ENCODE data around the gene ZNF394. TPM values are rescaled to one million over a fixed set of nuclear protein-coding genes. Genes with fewer than 3 reads are reported as not detected.
"Not testable (repeated sequence)": the region's sequence is repeated elsewhere in the genome, so short reads cannot be mapped to it uniquely, and the experiment has no call there.

ZNF394 gene
- total RNA-seq (2014; rRNA removed; shearing (Covaris generic)) (23.5 and 26.8 TPM in 2 replicates), total RNA-seq (2022) (35.3 and 35.4 TPM in 2 replicates), Bru-seq, nascent RNA (percentile 86 among the genes with signal in this experiment), BruChase-seq, experiment 1, labeled RNA remaining after a 6-hour chase (percentile 84 among the genes with signal in this experiment), BruChase-seq, experiment 2, labeled RNA remaining after a 2-hour chase (percentile 85 among the genes with signal in this experiment)
- long read RNA-seq, transcript ZNF394-201 (3 exons, 2,179 nt), result major isoform, 41 of 54 reads
- long read RNA-seq, partial matches to known transcripts, result 0 of 54 reads
- long read RNA-seq, other reads (novel, unspliced or antisense), result 5 of 54 reads

- Histone ChIP-seq H4K20me1 (ENCODE audit: insufficient read depth, low read length) (peaks cover 15% of the 10 kb centered on the region), H3K4me1 (ENCODE audit: insufficient read depth, low read length, poor library complexity, severe bottlenecking) (peaks cover 14% of the 10 kb centered on the region), H3K4me3 (ENCODE audit: low read depth, low read length, poor library complexity, severe bottlenecking) (peak within 1 kb of the TSS; percentile 90), H3K9me3 (ENCODE audit: low read length) (peaks cover 6% of the 10 kb centered on the region; the same call in 1 of the 2 replicates), H3K4me2 (ENCODE audit: low read length) (peak within 1 kb of the TSS; percentile 100), H3K36me3 (ENCODE audit: insufficient read depth, low read length) (peaks cover 40% of the 10 kb centered on the region), H3K9me2 (ENCODE audit: insufficient read depth, low read length) (no peaks in the 10 kb centered on the region), H3K27ac (ENCODE audit: low read depth, low read length, poor library complexity, severe bottlenecking) (peak within 1 kb of the TSS; percentile 79), H3K79me2 (ENCODE audit: insufficient read depth, low read depth, low read length) (peaks cover 47% of the 10 kb centered on the region), H2AFZ (ENCODE audit: low read length) (peak within 1 kb of the TSS; percentile 90)
- POLR2A ChIA-PET, result interaction anchor here (0.7 to 1.6 kb wide), 5 partner anchors 9 to 260 kb away, joined by 3 to 7 read pairs (median 3); partner anchors contain the start of genes ATP5MF and ZNF655
- DNase-seq (ENCODE audit: low spot score), result peak; percentile 93
- intact Hi-C loops (cut with micrococcal nuclease; ENCODE audit: unreplicated experiment), result loop anchor here (1.0 to 5.0 kb wide), 2 partner anchors 28 to 123 kb away; partner anchors contain the start of gene ZNF789
- CTCF ChIA-PET (ENCODE audit: unreplicated experiment), result interaction anchor here (0.6 kb wide), 1 partner anchor 1195 kb away, joined by 3 read pairs; no protein-coding TSS in a partner anchor
- TSS peak; percentile 85 for BruUV-seq (replicated peaks)
- no peak for TF ChIP-seq CTCF (conservative IDR thresholded peaks at IDR 0.05; ENCODE audit: low read length)
- no peak for TF ChIP-seq EZH2phosphoT487 (IDR thresholded peaks at IDR 0.05; ENCODE audit: borderline replicate concordance, low read depth, low read length)
These were observed at the start of gene ZNF394 for GRCh38 chr7:99499721-99500636. TSS of gene ZNF394 (minus strand) at chr7:99500281. CDS start at chr7:99500093, 188 bp downstream.

- POLR2A ChIA-PET; H3K4me2 ChIP-seq (ENCODE audit: low read length); H3K9me3 ChIP-seq (ENCODE audit: low read length): not testable (repeated sequence)
These were observed 49.5 kb upstream of the ZNF394 start for GRCh38 chr7:99549545-99549944.

GRCh38 chr7:99545308-99545707, 45.2 kb upstream of the ZNF394 start:
- POLR2A ChIA-PET, result interaction anchor here (0.7 kb wide), 1 partner anchor 97 kb away, joined by 3 read pairs; no protein-coding TSS in a partner anchor
- H3K36me3 ChIP-seq (ENCODE audit: insufficient read depth, low read length); CTCF ChIA-PET (ENCODE audit: unreplicated experiment); H3K9me3 ChIP-seq (ENCODE audit: low read length); H4K20me1 ChIP-seq (ENCODE audit: insufficient read depth, low read length); H3K4me3 ChIP-seq (ENCODE audit: low read depth, low read length, poor library complexity, severe bottlenecking); H3K4me1 ChIP-seq (ENCODE audit: insufficient read depth, low read length, poor library complexity, severe bottlenecking); intact Hi-C loops (cut with micrococcal nuclease; ENCODE audit: unreplicated experiment); H3K4me2 ChIP-seq (ENCODE audit: low read length); H3K27ac ChIP-seq (ENCODE audit: low read depth, low read length, poor library complexity, severe bottlenecking); H3K9me2 ChIP-seq (ENCODE audit: insufficient read depth, low read length); H2AFZ ChIP-seq (ENCODE audit: low read length); BruUV-seq (replicated peaks); DNase-seq (ENCODE audit: low spot score); H3K79me2 ChIP-seq (ENCODE audit: insufficient read depth, low read depth, low read length): not testable (repeated sequence)

More at GRCh38 chr7:99549545-99549944, 49.5 kb upstream of the ZNF394 start:
- DNase-seq (ENCODE audit: low spot score); H3K9me2 ChIP-seq (ENCODE audit: insufficient read depth, low read length); intact Hi-C loops (cut with micrococcal nuclease; ENCODE audit: unreplicated experiment); H3K27ac ChIP-seq (ENCODE audit: low read depth, low read length, poor library complexity, severe bottlenecking); H4K20me1 ChIP-seq (ENCODE audit: insufficient read depth, low read length); CTCF ChIA-PET (ENCODE audit: unreplicated experiment); H2AFZ ChIP-seq (ENCODE audit: low read length); H3K4me3 ChIP-seq (ENCODE audit: low read depth, low read length, poor library complexity, severe bottlenecking); BruUV-seq (replicated peaks); H3K79me2 ChIP-seq (ENCODE audit: insufficient read depth, low read depth, low read length): not testable (repeated sequence)
- Histone ChIP-seq H3K36me3 (ENCODE audit: insufficient read depth, low read length) (peaks cover 19% of the 10 kb centered on the region), H3K4me1 (ENCODE audit: insufficient read depth, low read length, poor library complexity, severe bottlenecking) (peaks cover 12% of the 10 kb centered on the region)

All from OCI-LY7 (cell line).